Stimulated activated CD8-positive, alpha-beta memory T cell treated with anti-CD3 and anti-CD28 coated beads, Interleukin-4, amount 100 ng/mL, for 24 hours (primary cell): ENCODE results near the gene C1QTNF2.

ENCODE experiments used
- DNase-seq: peaks from one replicate; pipeline ENCODE4 v3.0.0-alpha.2; 2020; ENCODE audit warnings: low read depth

C1QTNF2 gene

DNA sequence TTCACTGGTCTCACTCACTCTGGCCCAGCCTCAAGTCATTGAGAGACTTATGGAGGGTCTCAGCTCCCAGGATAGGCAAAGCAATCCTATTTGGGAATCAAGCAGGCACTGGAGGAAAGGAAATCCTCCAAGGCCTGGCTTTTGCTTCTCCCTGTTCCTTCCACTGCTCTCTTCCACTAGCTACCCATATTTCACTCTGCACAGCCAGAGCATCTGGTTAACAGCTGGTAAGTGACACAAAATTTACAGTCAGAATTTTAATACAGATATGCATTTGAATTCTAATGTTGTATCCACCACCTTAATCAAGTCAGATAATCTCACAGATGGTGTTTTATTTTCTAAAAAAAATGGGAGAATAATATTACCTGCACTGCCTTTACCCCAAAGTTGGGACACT, 868 bp upstream of the C1QTNF2 start:
- no peak for DNase-seq

DNA sequence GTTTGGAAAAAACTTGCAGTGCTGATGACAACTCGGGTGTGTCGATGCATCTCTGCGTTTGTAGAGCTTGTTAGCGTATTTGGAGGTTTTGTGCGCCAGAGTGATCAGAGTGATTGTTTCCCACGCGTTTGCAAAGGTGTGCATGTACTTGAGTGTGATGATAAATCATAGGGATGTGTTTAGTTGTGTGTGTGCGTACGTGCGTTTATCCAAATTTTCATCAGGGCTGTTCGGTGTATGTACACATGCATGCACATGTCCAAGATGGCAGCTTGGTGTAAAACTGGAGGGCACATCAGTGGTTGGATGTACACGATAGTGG, 248 bp upstream of the C1QTNF2 start:
- DNase-seq: no peak

GRCh38 chr5:160367885-160368284, 2.5 kb downstream of the C1QTNF2 start:
- DNase-seq: no peak

- DNase-seq: no peak
Measured at GRCh38 chr5:160367261-160367660, 3.2 kb downstream of the C1QTNF2 start.

GRCh38 chr5:160366230-160366629, 4.2 kb downstream of the C1QTNF2 start:
- DNase-seq: no peak

DNA sequence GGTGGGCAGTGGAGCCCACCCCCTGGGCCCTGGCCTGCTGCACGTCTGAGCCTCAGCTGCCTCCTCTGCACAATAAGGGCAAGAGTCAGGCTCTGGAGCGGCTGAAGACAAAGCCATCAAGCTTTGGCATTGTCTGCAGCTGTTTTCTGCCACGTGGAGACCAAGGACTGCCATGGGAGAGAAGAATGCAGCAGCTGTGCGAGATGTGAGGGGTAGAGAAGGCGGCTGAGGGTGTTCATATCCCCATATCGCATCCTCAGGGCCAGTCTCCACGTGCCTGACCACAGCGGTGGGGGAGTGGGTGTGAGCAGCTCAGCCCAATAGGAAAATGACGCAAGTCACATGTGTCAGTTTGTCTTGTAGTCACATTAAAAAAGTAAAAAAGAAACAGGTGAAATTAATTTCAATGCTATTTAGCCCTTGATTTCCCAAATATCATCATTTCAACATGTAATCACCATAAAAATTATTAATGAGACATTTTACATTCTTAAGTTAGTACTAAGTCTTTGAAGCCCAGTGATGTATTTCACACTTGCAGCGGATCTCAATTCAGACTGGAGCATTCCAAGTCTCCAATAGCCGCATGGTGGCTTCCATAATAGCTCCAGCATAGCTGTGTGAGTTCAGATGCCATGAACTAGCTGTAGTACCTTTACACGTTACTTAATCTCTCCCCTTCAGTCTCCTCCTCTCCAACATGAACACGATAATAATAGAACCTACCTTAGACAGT, 6.6 kb downstream of the C1QTNF2 start:
- no peak for DNase-seq

- no peak for DNase-seq
Measured at GRCh38 chr5:160363211-160363610, 7.2 kb downstream of the C1QTNF2 start.

GRCh38 chr5:160361624-160362228, 8.7 kb downstream of the C1QTNF2 start:
- no peak for DNase-seq

DNA sequence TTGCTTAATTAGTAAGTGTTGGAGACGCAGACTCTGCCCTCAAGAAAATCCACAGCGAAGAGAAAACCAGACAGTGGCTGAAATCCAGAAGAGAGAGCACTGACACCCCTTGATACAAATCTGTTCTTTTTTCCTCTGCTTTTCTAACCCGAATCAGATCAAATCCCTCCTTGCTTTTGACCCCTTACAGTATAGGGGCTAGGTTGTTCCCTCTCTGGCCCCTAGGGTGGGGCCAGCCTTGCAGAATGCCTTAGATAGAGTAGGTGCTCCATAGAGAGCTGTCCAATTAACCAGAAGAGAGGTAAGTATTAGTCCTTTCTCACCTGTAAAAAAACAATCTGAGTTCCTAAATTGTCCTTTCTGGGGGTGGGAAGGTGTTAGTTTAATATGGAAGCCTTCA, 10.1 kb downstream of the C1QTNF2 start:
- no peak for DNase-seq

DNA sequence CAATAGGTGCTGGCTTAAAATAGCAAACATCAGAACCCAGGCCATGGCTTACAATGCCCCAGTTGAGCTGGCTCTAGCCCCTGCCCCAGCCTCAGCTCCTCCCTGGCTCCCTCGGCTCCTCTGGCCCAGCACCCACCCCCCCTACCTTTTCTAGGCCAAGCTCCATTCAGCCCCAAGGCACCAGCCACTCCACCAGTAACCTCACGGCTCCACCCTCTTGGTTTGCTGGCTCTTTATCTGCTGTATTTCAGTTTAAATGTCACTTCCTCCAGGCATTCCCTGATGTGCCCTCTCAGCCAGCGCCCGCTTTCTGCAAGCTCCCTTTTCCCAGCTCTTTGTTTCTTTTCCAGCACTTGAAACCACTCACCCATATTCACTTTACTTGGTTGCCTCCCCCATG, 10.6 kb downstream of the C1QTNF2 start:
- DNase-seq: no peak

DNA sequence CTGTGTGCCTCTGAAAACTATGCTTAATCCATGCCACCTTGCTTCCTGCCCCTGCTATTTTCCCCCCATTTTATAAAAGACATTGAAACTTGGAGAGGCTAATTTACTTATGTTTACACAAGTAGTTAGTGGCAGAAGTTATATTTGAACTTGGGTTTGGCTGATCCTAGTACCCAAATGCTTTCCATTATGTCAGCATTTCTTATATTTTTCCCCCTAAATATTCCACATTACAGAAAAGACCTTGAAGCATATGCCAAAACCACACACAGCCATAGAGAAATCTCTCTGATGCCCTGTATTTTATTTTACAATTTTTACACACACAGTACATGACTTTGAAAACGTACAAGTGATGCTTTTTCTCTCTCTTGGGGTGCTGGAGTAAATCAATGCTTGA, 11.2 kb downstream of the C1QTNF2 start:
- DNase-seq: no peak

GRCh38 chr5:160357861-160358411, 12.5 kb downstream of the C1QTNF2 start:
- no peak for DNase-seq

GRCh38 chr5:160357394-160357793, 13.0 kb downstream of the C1QTNF2 start:
- no peak for DNase-seq

- no peak for DNase-seq
Measured at GRCh38 chr5:160356550-160357347, 13.7 kb downstream of the C1QTNF2 start.

GRCh38 chr5:160354666-160355065, 15.8 kb downstream of the C1QTNF2 start:
- no peak for DNase-seq

DNA sequence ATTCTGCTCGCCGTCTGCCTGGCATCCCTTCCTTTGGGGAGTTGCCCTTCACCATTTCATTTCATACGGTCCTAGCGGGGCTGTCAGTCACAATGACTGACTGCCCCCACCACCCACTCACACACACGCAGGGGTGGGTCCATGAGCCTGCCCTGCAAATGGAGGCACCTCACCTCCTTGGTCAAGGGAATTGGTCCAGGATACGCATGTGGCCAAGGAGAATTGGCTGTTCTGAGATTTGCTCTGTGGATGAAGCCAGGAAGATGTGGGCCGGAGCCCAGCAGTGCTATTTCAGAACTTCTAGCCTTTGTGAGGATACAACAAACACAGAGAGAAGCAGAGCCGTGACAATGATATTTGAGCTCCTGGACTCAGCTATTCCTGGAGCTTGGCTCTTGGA, 17.0 kb downstream of the C1QTNF2 start:
- no peak for DNase-seq

- no peak for DNase-seq
Measured at GRCh38 chr5:160352308-160352707, 18.1 kb downstream of the C1QTNF2 start.

- DNase-seq: no peak
Measured at GRCh38 chr5:160349935-160350303, 20.5 kb downstream of the C1QTNF2 start.

DNA sequence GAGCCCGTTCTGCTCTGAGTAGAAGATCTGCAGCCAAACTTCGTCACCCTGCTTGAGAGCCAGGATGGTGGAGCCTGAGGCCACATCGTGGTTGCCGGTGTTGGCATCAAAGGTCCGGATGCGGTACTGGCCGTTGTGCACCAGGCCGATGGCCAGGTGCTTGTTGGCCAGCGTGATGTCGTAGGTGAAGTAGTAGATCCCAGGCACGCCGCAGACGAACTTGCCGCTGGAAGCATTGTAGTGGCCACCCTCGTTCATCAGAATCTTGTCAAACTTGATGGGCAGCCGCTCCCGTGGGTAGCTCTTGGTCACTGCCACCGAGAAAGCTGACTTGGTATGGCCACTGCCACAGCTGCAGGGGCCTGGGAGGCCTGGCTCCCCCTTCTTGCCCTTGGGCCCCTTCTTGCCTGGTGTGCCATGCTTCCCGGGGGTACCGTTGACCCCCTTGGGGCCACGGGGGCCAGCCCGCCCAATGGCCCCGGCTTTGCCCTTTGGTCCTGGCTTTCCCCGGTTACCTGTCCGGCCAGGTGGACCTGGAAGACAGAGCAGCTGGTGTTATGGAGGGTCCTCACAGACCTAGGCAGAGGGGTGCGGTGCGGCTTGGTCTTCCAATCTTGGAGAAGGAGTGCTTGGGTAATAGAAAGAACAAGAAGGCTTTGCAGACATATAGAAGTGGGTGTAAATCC, 21.0 kb downstream of the C1QTNF2 start:
- no peak for DNase-seq

GRCh38 chr5:160348080-160348479, 22.3 kb downstream of the C1QTNF2 start:
- DNase-seq: no peak

DNA sequence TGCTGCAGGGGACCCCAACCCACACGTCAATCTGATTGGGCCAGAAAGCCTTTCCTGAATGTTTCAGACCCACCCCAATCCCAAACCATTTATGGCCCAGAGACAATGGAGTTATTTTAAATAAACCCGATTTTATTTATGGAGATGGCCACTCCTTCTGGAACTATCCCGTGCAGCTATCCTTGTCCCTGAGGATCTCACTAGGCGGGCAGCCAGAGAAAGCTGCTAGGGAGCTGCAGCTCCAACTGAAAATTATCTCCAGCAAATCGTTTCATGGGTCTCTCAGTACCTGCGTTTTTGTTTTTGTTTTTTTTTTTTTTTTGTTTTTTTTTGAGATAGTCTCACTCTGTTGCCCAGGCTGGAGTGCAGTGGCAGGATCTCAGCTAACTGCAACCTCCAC, 23.0 kb downstream of the C1QTNF2 start:
- DNase-seq: no peak

DNA sequence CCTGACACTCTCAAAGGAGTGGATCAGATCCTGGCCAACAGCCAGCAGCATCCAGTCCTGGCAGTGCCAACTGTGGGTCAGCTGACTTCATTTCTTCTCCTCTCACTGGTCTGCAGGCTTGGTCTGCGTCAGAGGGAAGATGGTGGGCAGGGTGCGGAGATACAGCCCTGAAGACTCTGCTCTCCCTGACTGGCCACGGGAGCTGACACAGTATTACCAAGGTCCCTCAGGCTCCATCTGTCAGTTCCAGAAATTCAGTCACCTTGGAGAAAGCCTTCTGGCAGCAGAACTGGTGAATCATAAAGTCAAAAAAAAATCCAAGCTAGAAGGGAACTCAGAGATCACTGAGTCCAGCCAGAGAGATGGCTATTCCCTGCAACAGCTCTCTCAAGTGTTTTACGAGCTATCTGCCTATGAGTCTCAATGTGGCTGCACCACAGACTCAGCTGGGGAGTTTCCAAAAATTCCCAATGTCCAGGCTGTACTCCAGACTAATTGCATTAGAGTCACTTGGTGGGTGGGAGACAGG, 27.9 kb downstream of the C1QTNF2 start:
- no peak for DNase-seq
